ENCODE results near the gene MTM1. TPM values are rescaled to one million over a fixed set of nuclear protein-coding genes. Genes with fewer than 3 reads are reported as not detected.

MTM1 gene
- total RNA-seq, 1 experiment from 2014 or later: 22.9 TPM

DNA sequence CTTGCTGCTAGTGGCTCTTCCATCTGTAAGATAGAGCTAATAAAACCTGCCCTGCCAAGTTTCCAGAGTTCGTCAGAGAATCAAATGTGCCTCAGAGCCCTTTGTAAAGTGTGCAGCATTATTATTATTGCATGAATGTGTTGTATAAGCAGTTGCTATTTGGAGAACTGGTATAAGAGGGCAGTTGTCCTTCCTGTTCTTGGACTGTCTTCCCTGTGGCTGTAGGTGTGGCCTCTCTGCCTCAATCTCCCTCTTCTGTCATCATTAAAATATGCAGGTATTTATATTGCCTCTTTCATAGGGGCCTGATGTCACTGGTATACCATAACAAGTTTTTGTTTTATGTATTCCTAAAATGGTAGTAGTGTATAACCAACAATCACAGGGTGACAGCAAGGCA lies 3.8 kb downstream of the MTM1 start:
- BruUV-seq (replicated peaks): no TSS peak
- Histone ChIP-seq H3F3A (ENCODE audit: insufficient read depth, low read depth) (peaks cover 25% of the 10 kb centered on the region), H3K27ac (no peak overlapping the region; the same call in 1 of the 2 replicates), H3K79me2 (ENCODE audit: low read depth) (peaks cover 70% of the 10 kb centered on the region), H3K4me3 (no peak overlapping the region), H2AFZ (no peak overlapping the region), H3K36me3 (ENCODE audit: low read depth) (no peaks in the 10 kb centered on the region), H3K4me1 (replicated peaks; ENCODE audit: insufficient read depth) (peaks cover 77% of the 10 kb centered on the region), H4K20me1 (ENCODE audit: insufficient read depth) (no peaks in the 10 kb centered on the region), H3K4me2 (peak overlapping the region; percentile 31), H3K9me3 (ENCODE audit: insufficient read depth, low read depth) (no peaks in the 10 kb centered on the region), H3K27me3 (ENCODE audit: insufficient read depth, low read depth) (no peaks in the 10 kb centered on the region), H3K9me2 (ENCODE audit: insufficient read depth) (no peaks in the 10 kb centered on the region)
- POLR2A ChIA-PET (ENCODE audit: unreplicated experiment): interaction anchor here (1.0 kb wide), 1 partner anchor 633 kb away, joined by 13 read pairs; no protein-coding TSS in a partner anchor
- TF ChIP-seq, protein P1, sequence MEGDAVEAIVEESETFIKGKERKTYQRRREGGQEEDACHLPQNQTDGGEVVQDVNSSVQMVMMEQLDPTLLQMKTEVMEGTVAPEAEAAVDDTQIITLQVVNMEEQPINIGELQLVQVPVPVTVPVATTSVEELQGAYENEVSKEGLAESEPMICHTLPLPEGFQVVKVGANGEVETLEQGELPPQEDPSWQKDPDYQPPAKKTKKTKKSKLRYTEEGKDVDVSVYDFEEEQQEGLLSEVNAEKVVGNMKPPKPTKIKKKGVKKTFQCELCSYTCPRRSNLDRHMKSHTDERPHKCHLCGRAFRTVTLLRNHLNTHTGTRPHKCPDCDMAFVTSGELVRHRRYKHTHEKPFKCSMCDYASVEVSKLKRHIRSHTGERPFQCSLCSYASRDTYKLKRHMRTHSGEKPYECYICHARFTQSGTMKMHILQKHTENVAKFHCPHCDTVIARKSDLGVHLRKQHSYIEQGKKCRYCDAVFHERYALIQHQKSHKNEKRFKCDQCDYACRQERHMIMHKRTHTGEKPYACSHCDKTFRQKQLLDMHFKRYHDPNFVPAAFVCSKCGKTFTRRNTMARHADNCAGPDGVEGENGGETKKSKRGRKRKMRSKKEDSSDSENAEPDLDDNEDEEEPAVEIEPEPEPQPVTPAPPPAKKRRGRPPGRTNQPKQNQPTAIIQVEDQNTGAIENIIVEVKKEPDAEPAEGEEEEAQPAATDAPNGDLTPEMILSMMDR (conservative IDR thresholded peaks at IDR 0.05): no peak
- no peak for TF ChIP-seq EZH2 (IDR thresholded peaks at IDR 0.05; ENCODE audit: low read depth)
- CTCF ChIA-PET: no interaction called here
- intact Hi-C loops (cut with micrococcal nuclease; ENCODE audit: unreplicated experiment): no loop called here
- peak in 1 of 2 experiments; percentile 69 for DNase-seq

DNA sequence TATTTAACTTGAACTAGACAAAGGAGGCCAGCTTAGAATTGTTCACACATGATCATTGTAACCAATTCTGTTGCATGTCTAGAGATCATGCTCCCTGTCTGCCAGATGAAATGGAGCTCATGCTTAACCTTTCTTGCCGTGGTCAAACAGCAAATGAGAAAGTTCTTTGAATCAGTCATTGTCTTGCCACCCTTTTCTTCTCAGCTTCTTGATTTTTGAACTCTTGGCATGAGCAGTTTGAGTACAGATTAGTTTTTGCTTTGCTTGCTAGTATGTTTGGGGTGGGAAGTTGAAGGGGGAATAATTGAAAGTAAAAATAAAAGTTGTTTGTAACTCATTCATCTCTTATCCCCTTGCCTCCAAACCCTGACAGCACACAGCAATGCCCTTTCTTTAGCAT lies 4.7 kb downstream of the MTM1 start:
- Histone ChIP-seq H3K27me3 (ENCODE audit: insufficient read depth, low read depth) (no peaks in the 10 kb centered on the region), H3F3A (ENCODE audit: insufficient read depth, low read depth) (peaks cover 25% of the 10 kb centered on the region), H3K79me2 (ENCODE audit: low read depth) (peaks cover 79% of the 10 kb centered on the region), H3K4me3 (no peak overlapping the region), H3K9me3 (ENCODE audit: insufficient read depth, low read depth) (no peaks in the 10 kb centered on the region), H3K27ac (no peak overlapping the region), H2AFZ (no peak overlapping the region), H3K36me3 (ENCODE audit: low read depth) (no peaks in the 10 kb centered on the region), H4K20me1 (ENCODE audit: insufficient read depth) (no peaks in the 10 kb centered on the region), H3K9me2 (ENCODE audit: insufficient read depth) (no peaks in the 10 kb centered on the region), H3K4me2 (no peak overlapping the region), H3K4me1 (replicated peaks; ENCODE audit: insufficient read depth) (peaks cover 71% of the 10 kb centered on the region)
- DNase-seq: no peak
- TF ChIP-seq, protein P1 (conservative IDR thresholded peaks at IDR 0.05): no peak
- TF ChIP-seq EZH2 (IDR thresholded peaks at IDR 0.05; ENCODE audit: low read depth): no peak
- intact Hi-C loops (cut with micrococcal nuclease; ENCODE audit: unreplicated experiment): no loop called here
- POLR2A ChIA-PET (ENCODE audit: unreplicated experiment): interaction anchor here (1.0 kb wide), 1 partner anchor 634 kb away, joined by 13 read pairs; no protein-coding TSS in a partner anchor
- no TSS peak for BruUV-seq (replicated peaks)
- CTCF ChIA-PET: no interaction called here

DNA sequence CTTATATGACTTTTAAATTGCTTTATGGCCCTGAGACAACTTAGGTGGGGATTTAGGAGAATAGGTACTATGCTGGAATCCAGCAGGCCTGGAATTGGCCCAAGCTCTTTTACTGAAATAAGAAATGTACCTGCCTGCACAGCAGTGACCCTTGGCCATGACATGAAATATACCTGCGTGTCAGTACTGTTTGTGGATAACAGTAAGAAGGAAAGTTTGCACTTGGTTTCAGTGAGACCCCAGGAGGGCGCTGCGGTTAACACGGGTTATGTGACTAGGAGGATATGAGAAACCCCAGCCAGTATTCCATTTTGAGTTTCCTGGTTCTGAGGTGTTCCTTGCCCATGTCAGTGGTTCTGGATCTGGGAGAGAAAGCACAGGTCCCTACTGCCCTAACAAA lies 5.3 kb downstream of the MTM1 start:
- H2AFZ ChIP-seq: no peak overlapping the region
- no peaks in the 10 kb centered on the region for H3K9me3 ChIP-seq (ENCODE audit: insufficient read depth, low read depth)
- no peaks in the 10 kb centered on the region for H4K20me1 ChIP-seq (ENCODE audit: insufficient read depth)
- no peaks in the 10 kb centered on the region for H3K36me3 ChIP-seq (ENCODE audit: low read depth)
- CTCF ChIA-PET: no interaction called here
- POLR2A ChIA-PET (ENCODE audit: unreplicated experiment): no interaction called here
- no peak overlapping the region for H3K4me2 ChIP-seq
- BruUV-seq (replicated peaks): no TSS peak
- no peak overlapping the region; the same call in 1 of the 2 replicates for H3K27ac ChIP-seq
- no peak overlapping the region for H3K4me3 ChIP-seq
- no peaks in the 10 kb centered on the region for H3K9me2 ChIP-seq (ENCODE audit: insufficient read depth)
- DNase-seq: no peak
- H3K27me3 ChIP-seq (ENCODE audit: insufficient read depth, low read depth): no peaks in the 10 kb centered on the region
- peaks cover 25% of the 10 kb centered on the region for H3F3A ChIP-seq (ENCODE audit: insufficient read depth, low read depth)
- H3K4me1 ChIP-seq (replicated peaks; ENCODE audit: insufficient read depth): peaks cover 71% of the 10 kb centered on the region
- peaks cover 85% of the 10 kb centered on the region for H3K79me2 ChIP-seq (ENCODE audit: low read depth)
- intact Hi-C loops (cut with micrococcal nuclease; ENCODE audit: unreplicated experiment): loop anchor here (2.0 kb wide), 1 partner anchor 121 kb away; no protein-coding TSS in a partner anchor
- TF ChIP-seq, protein P1 (conservative IDR thresholded peaks at IDR 0.05): no peak
- no peak for TF ChIP-seq EZH2 (IDR thresholded peaks at IDR 0.05; ENCODE audit: low read depth)

All from PC-9 (cell line).